Ramos (cell line): Measurements from ENCODE around the gene BRIP1.
"Not testable (repeated sequence)": the region's sequence is repeated elsewhere in the genome, so short reads cannot be mapped to it uniquely, and the experiment has no call there.

Experiments used
- in situ Hi-C: fragments of 300-500 bp; cut with MboI; formaldehyde crosslinking; loops from one replicate; pipeline ENCODE4 v1.14.3; 2022; ENCODE audit warnings: low sequenced_read_pairs; ENCODE audit not compliant: unreplicated experiment

BRIP1 gene

GRCh38 chr17:61868074-61868473 lies 4.7 kb upstream of the BRIP1 start:
- in situ Hi-C loops = no loop called here

- in situ Hi-C loops = no loop called here
Observed at GRCh38 chr17:61867033-61867432, 3.7 kb upstream of the BRIP1 start.

DNA sequence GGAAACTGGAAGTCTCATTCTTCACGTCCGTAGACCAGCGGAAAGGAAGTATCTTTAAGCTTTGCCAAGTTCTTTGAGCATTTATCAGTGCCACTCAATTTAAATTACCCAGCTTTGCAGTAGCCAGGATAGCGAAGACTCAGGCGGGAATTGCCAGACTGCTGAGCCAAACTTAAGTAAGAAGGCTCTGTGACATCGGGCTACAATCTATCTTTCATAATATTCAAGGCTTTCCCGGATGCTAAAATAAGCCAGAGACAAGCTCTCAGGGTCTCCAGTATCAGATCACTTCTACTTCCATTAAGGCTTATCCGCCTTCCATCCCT lies 436 bp upstream of the BRIP1 start:
- in situ Hi-C loops = no loop called here

GRCh38 chr17:61862105-61862574 lies 1.2 kb downstream of the BRIP1 start:
- in situ Hi-C loops = no loop called here

DNA sequence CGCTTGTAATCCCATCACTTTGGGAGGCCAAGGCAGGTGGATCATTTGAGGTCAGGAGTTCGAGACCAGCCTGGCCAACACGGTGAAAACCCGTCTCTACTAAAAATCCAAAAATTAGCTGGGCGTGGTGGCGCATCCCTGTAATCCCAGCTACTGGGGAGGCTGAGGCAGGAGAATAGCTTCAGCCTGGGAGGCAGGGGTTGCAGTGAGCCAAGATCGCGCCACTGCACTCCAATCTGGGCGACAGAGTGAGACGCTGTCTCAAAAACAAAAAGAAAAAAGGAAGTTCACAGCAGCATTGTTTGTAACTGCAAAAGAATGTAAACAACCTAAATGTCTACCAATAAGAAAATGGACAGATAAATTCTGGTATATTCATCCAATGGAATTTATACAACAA lies 2.9 kb downstream of the BRIP1 start:
- in situ Hi-C loops = not testable (repeated sequence)

- in situ Hi-C loops = no loop called here
Observed at GRCh38 chr17:61856035-61856434, 7.3 kb downstream of the BRIP1 start.

DNA sequence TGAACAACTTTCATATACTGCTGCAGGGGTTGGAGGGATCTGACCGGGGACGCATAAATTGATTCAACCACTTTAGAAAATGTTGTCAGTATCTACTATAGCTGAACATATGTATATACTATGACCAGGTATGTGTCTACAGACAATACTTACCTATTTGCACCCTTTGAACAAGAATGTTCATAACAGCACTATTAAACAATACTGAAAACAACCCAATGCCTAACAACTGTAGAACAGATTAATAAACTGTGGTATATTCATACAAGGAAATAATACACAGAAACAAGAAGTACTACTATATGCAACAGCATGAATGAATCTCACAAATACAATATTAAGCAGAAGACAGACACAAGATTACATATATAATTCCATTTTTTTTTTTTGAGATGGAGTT lies 10.5 kb downstream of the BRIP1 start:
- in situ Hi-C loops = no loop called here

- in situ Hi-C loops = loop anchor here (25.0 kb wide), 1 partner anchor 437 kb away; no protein-coding TSS in a partner anchor
Observed at GRCh38 chr17:61849674-61850073, 13.7 kb downstream of the BRIP1 start.

DNA sequence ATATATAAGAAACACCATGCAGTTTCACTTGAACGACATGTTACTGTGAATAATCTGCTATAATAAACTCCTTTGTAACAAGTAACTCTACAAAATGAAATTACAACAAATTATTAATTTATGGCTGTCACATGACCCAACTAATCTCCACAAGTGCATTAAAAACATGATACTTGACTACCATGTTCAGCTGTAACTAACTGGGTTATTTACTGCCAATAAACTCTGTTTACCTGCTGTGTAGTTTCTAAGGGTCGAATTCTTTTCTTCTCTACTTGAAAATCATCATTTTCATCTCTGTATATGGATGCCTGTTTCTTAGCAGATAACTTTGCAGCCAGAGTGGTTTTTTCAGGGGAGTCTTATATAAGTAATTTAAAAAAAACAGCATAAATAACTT lies 14.4 kb downstream of the BRIP1 start:
- in situ Hi-C loops = loop anchor here (25.0 kb wide), 1 partner anchor 437 kb away; no protein-coding TSS in a partner anchor

DNA sequence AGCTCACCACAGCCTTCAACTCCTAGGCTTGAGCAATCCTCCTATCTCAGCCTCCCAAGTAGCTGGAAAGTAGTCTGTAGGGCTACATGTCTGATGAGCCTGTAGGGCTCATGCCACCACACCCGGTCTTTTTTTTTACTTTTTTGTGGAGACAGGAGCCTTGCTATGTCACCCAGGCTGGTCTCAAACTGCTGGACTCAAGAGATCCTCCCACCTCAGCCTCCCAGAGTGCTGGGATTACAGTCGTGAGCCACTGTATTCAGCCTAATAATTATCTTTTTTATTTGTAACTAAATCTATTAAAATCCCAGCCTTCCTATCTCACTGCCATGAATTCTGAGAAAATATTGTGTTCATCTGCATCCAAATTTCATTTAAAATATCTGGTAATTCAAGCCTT lies 15.1 kb downstream of the BRIP1 start:
- in situ Hi-C loops = loop anchor here (25.0 kb wide), 1 partner anchor 436 kb away; no protein-coding TSS in a partner anchor

- in situ Hi-C loops = loop anchor here (25.0 kb wide), 1 partner anchor 435 kb away; no protein-coding TSS in a partner anchor
Observed at GRCh38 chr17:61847659-61848058, 15.7 kb downstream of the BRIP1 start.

- in situ Hi-C loops = loop anchor here (25.0 kb wide), 1 partner anchor 435 kb away; no protein-coding TSS in a partner anchor
Observed at GRCh38 chr17:61846761-61847375, 16.5 kb downstream of the BRIP1 start.

- in situ Hi-C loops = loop anchor here (25.0 kb wide), 1 partner anchor 434 kb away; no protein-coding TSS in a partner anchor
Observed at GRCh38 chr17:61846088-61846487, 17.2 kb downstream of the BRIP1 start.

GRCh38 chr17:61843435-61843834 lies 19.9 kb downstream of the BRIP1 start:
- in situ Hi-C loops = loop anchor here (5.0 to 25.0 kb wide), 2 partner anchors 206 to 431 kb away; no protein-coding TSS in a partner anchor

DNA sequence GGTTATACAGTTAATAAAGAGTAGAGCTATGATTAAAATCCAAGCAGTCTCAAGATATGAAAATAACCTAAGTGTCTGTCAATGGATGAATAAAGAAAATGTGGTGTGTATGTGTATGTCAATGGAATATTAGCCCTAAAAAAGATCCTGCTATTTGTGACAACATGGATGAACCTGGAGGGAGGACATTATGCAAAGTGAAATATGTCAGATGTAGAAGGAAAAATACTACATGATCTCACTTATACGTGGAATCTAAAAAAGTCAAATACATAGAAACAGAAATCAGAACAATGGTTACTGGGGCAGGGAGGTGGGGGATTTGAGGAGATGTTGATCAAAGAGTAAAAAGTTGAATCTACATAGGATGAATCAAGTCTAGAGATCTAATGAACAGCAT lies 20.4 kb downstream of the BRIP1 start:
- in situ Hi-C loops = loop anchor here (5.0 to 25.0 kb wide), 2 partner anchors 206 to 431 kb away; no protein-coding TSS in a partner anchor

- in situ Hi-C loops = loop anchor here (25.0 kb wide), 1 partner anchor 427 kb away; no protein-coding TSS in a partner anchor
Observed at GRCh38 chr17:61839300-61839786, 24.0 kb downstream of the BRIP1 start.

DNA sequence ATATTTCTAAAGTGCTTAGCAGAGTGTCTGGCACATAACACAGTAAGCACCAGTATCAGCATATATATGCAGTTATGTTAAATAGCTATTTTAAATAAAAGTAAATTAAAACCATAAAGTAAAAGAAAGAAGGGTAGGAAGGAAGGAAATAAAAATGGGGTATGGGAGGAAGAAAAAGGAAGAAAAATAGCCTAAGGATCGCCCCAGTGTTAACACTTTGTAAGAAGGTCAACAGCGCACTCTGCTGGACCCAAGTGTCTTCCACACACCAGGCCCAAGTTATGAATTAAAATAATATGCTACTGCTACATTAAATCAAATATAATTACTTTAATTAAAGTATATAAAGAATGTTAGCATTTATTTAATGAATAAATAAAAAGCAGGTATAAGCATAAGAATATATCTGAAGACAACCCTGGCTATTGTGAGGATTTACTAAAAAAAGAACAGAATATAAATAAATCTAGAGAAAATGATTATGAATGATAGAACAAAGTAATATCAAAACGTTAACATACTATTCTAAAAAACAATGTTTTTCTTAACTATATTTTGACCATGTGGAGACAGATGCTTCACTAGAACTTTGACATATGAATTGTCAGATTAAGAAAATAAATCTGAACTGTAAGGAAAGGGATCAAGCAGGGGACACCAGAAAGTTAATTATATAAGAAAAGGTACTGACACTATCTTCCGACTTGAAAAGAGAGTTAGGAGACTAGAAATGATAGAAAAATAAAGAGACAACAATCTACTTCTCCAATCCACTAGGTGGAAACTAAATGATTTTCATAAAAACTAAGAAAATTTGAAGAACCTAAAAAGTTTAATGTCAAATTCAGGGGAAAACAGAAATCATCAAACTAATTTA lies 25.9 kb downstream of the BRIP1 start:
- in situ Hi-C loops = loop anchor here (25.0 kb wide), 1 partner anchor 425 kb away; no protein-coding TSS in a partner anchor

GRCh38 chr17:61836266-61837174 lies 26.8 kb downstream of the BRIP1 start:
- in situ Hi-C loops = loop anchor here (25.0 kb wide), 1 partner anchor 424 kb away; no protein-coding TSS in a partner anchor

- in situ Hi-C loops = loop anchor here (25.0 kb wide), 1 partner anchor 423 kb away; no protein-coding TSS in a partner anchor
Observed at GRCh38 chr17:61835606-61836005, 27.7 kb downstream of the BRIP1 start.
